Neutrophil (primary cell): ENCODE data around the gene CHAF1B.

Source experiments
- H3K27ac ChIP-seq: fragments of 200-600 bp; sonication (generic); 2 replicates; pipeline ENCODE4 v1.5.1; 2016; ENCODE audit warnings: mild to moderate bottlenecking, moderate library complexity
- H3K27me3 ChIP-seq: fragments of 200-600 bp; sonication (generic); 2 replicates; pipeline ENCODE4 v1.6.0; 2016; ENCODE audit warnings: mild to moderate bottlenecking
- H3K36me3 ChIP-seq: fragments of 200-600 bp; sonication (generic); 2 replicates; pipeline ENCODE4 v1.5.1; 2017
- H3K4me1 ChIP-seq, 2 experiments: fragments of 200-600 bp in 1 of 2; sonication (generic) in 1 of 2; 1 replicate in 1 of 2; 2 replicates in 1 of 2; pipeline versions ENCODE4 v1.5.1 to v1.6.1; 2013 to 2016; ENCODE audit warnings: low read depth in 1 of 2, low read length in 1 of 2, mild to moderate bottlenecking in 1 of 2, moderate library complexity in 1 of 2; ENCODE audit not compliant: control insufficient read depth in 1 of 2, insufficient read depth in 1 of 2
- H3K4me3 ChIP-seq, 2 experiments: fragments of 200-600 bp in 1 of 2; sonication (generic) in 1 of 2; 1 replicate in 1 of 2; 2 replicates in 1 of 2; pipeline ENCODE4 v1.5.1; 2013 to 2016; ENCODE audit warnings: low read depth in 1 of 2, low read length in 1 of 2, mild to moderate bottlenecking in 1 of 2, moderate library complexity in 1 of 2
- H3K9me3 ChIP-seq: fragments of 200-600 bp; sonication (generic); 2 replicates; pipeline ENCODE4 v1.5.1; 2016
- TF ChIP-seq, protein P1 (sequence below): fragments of 200-600 bp; sonication (generic); IDR thresholded peaks from 2 replicates; pipeline ENCODE4 v1.5.1; 2016; ENCODE audit warnings: antibody characterized with exemption

The CHAF1B gene

DNA sequence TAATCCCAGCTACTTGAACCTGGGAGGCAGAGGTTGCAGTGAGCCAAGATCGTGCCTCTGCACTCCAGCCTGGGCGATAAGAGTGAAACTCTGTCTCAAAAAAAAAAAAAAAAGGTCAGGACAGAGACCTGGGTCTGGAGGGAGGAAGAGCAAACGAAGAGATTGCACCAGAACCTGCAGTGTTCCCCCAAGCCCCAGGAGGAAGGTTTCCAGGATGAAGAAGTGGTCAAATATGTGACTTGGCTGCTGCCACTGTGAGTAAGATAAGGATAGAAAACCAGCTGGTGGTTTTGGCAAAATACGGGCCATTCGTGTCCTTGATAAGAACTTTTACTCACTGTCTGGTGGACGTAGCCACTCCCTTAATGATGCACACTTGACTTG, 52.5 kb downstream of the CHAF1B start:
- TF ChIP-seq, protein P1, sequence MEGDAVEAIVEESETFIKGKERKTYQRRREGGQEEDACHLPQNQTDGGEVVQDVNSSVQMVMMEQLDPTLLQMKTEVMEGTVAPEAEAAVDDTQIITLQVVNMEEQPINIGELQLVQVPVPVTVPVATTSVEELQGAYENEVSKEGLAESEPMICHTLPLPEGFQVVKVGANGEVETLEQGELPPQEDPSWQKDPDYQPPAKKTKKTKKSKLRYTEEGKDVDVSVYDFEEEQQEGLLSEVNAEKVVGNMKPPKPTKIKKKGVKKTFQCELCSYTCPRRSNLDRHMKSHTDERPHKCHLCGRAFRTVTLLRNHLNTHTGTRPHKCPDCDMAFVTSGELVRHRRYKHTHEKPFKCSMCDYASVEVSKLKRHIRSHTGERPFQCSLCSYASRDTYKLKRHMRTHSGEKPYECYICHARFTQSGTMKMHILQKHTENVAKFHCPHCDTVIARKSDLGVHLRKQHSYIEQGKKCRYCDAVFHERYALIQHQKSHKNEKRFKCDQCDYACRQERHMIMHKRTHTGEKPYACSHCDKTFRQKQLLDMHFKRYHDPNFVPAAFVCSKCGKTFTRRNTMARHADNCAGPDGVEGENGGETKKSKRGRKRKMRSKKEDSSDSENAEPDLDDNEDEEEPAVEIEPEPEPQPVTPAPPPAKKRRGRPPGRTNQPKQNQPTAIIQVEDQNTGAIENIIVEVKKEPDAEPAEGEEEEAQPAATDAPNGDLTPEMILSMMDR = no peak
- H3K27ac ChIP-seq = no peak overlapping the region
- no peak overlapping the region for H3K4me3 ChIP-seq
- no peaks in the 10 kb centered on the region for H3K9me3 ChIP-seq
- no peaks in the 10 kb centered on the region for H3K36me3 ChIP-seq
- H3K4me1 ChIP-seq = peaks cover 0 to 6% of the 10 kb centered on the region in 2 experiments
- peaks cover 4% of the 10 kb centered on the region for H3K27me3 ChIP-seq

DNA sequence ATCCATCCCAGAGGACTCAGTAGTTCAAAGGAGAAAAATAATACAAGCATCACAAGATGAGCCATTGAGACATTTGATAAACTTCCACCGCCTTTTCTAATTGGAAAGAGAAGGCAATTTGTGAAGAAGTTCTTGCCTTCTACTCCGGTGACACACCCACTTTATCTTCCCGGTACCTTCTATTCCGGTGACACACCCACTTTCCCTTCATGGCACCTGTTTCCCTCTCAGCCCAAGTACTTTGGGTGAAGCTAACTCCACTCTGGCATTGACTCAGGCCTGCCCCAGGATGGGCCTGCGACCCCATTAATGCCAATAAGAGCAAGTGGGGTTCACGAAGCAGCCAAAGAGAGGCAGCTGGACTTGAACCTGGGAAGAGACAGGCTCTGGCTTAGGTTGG, 56.5 kb downstream of the CHAF1B start:
- no peak overlapping the region for H3K27ac ChIP-seq
- H3K9me3 ChIP-seq = no peaks in the 10 kb centered on the region
- H3K36me3 ChIP-seq = no peaks in the 10 kb centered on the region
- TF ChIP-seq, protein P1 = no peak
- peaks cover 0 to 6% of the 10 kb centered on the region in 2 experiments for H3K4me1 ChIP-seq
- no peaks in the 10 kb centered on the region for H3K27me3 ChIP-seq
- no peak overlapping the region for H3K4me3 ChIP-seq

DNA sequence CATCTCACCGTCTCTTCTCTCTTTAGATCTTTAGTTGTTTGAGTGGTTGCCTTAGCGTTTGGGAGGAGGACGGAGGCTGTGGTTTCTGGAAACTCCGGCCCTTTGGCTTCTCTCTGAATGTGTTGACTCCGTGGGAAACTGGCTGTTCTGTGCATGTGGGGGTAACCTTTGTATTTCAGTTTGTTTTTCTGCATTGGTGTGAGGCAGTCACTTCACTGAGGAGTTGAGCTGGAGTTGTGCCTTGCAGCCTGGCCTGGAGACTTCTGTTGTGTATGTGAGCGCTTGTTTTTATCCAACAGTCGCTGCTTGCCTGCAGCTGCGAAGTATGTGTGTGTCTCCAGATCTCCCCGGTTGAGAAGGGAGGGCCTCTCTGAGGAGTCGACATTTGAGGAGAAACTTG, 61.1 kb downstream of the CHAF1B start:
- no peaks in the 10 kb centered on the region for H3K4me1 ChIP-seq
- no peaks in the 10 kb centered on the region for H3K9me3 ChIP-seq
- no peak overlapping the region for H3K4me3 ChIP-seq
- H3K27me3 ChIP-seq = no peaks in the 10 kb centered on the region
- H3K27ac ChIP-seq = no peak overlapping the region
- no peaks in the 10 kb centered on the region for H3K36me3 ChIP-seq
- TF ChIP-seq, protein P1 = no peak

DNA sequence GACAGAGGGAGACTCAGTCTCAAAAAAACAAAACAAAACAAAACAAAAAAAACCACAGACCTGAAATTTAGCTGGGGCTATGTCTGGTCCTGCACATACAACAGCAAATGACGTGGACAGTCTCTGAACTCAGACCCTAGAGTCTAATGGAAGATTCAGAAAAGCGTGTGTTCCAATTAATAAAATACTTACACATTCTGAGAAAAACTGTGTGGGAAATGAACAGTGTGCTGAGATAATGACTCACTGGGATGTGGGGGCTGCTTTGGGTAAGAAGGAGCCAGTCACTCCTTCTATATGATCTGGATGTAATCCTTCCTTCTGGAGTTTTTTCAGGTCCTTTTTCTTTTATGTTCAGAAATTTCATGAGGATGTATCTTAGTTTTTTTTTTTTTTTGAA, 65.3 kb downstream of the CHAF1B start:
- H3K36me3 ChIP-seq = no peaks in the 10 kb centered on the region
- H3K4me3 ChIP-seq = no peak overlapping the region
- TF ChIP-seq, protein P1 = no peak
- H3K27me3 ChIP-seq = no peaks in the 10 kb centered on the region
- no peak overlapping the region for H3K27ac ChIP-seq
- H3K4me1 ChIP-seq = peaks cover 0 to 6% of the 10 kb centered on the region in 2 experiments
- no peaks in the 10 kb centered on the region for H3K9me3 ChIP-seq

DNA sequence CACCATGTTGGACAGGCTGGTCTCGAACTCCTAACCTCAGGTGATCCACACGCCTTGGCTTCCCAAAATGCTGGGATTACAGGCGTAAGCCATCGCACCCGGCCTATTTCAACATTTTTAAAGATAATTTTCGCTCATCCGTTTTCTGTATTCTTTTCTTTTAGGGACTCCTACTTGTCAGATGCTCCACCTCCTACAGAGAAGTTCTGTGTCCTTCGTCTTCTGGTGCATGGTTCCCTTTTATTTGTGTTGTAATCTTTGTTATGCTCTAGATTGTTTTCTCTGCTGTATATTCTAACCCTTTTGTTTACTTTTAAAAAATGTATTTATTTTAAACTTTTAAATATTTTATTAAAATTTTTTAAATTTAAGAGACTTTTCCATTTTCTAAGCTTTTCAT, 66.3 kb downstream of the CHAF1B start:
- Histone ChIP-seq H3K36me3 (no peaks in the 10 kb centered on the region), H3K4me3 (no peak overlapping the region), H3K27me3 (no peaks in the 10 kb centered on the region), H3K27ac (no peak overlapping the region), H3K4me1 (peaks cover 0 to 6% of the 10 kb centered on the region in 2 experiments), H3K9me3 (no peaks in the 10 kb centered on the region)
- TF ChIP-seq, protein P1 = no peak

DNA sequence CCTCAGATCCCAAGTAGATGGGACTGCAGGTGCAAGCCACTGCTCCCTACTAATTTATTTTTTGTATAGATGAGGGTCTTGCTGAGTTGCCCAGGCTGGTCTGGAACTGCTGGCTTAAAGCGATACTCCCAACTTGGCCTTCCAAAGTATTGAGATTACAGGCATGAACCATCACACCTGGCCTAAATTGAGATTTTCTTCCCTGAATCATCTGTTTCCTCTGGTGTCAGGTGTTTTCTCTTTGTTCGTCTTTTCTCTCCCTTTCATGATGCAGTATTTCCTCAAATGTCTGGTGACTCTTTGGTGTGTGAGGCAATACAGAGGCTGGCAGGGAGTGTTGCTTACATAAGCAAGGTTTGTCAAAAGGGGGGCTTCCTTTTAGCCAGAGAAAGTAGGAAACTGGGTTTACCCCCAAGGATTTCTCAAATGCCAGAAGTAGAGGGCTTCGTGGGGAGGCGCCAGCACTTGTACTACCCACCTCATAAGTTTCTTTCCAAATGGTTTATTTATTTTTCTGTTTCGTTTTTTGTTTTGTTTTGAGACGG, 67.2 kb downstream of the CHAF1B start:
- no peaks in the 10 kb centered on the region for H3K36me3 ChIP-seq
- no peak overlapping the region for H3K27ac ChIP-seq
- no peaks in the 10 kb centered on the region for H3K9me3 ChIP-seq
- H3K4me1 ChIP-seq = peaks cover 0 to 6% of the 10 kb centered on the region in 2 experiments
- H3K4me3 ChIP-seq = no peak overlapping the region
- H3K27me3 ChIP-seq = no peaks in the 10 kb centered on the region
- TF ChIP-seq, protein P1 = no peak
